SK-N-SH (cell line): ENCODE results near the gene EEF1A2.

ENCODE experiments used
- CTCF ChIP-seq: fragments of 200-600 bp; sonication (generic); IDR thresholded peaks from 2 replicates; pipeline ENCODE4 v1.6.1; 2017; ENCODE audit warnings: antibody characterized with exemption, mild to moderate bottlenecking, moderate library complexity
- ELF1 ChIP-seq: IDR thresholded peaks from 2 replicates; pipeline ENCODE4 v1.4.0; 2012
- EP300 ChIP-seq, 2 experiments: IDR thresholded peaks; 2 replicates each; pipeline versions ENCODE4 v1.4.0 to v1.6.1; 2012; ENCODE audit warnings: borderline replicate concordance in 1 of 2, low read depth in 1 of 2, low read length in 1 of 2
- EZH2phosphoT487 ChIP-seq: fragments of 200-600 bp; sonication (generic); IDR thresholded peaks from 2 replicates; pipeline ENCODE4 v1.6.1; 2017; ENCODE audit warnings: low read depth, mixed run types, mild to moderate bottlenecking, antibody characterized with exemption, moderate library complexity, borderline replicate concordance
- JUND ChIP-seq: IDR thresholded peaks from 2 replicates; pipeline ENCODE4 v1.4.0; 2012
- MAX ChIP-seq: IDR thresholded peaks from 2 replicates; pipeline ENCODE4 v1.4.0; 2012; ENCODE audit warnings: low read depth
- PBX3 ChIP-seq: IDR thresholded peaks from 2 replicates; pipeline ENCODE4; 2012
- RCOR1 ChIP-seq: fragments of 150-350 bp; IDR thresholded peaks from 2 replicates; pipeline ENCODE4 v1.6.1; 2017; ENCODE audit warnings: antibody characterized with exemption, low read length
- RFX5 ChIP-seq: IDR thresholded peaks from 2 replicates; pipeline ENCODE4 v1.6.1; 2012; ENCODE audit warnings: mild to moderate bottlenecking, improper control_type of control experiment, low read length
- SIN3A ChIP-seq: IDR thresholded peaks from 2 replicates; pipeline ENCODE4 v1.6.1; 2012; ENCODE audit warnings: low read depth, mild to moderate bottlenecking, low read length, moderate library complexity, borderline replicate concordance
- ZBTB33 ChIP-seq: IDR thresholded peaks from 2 replicates; pipeline ENCODE4 v1.4.0; 2012; ENCODE audit warnings: low read depth, borderline replicate concordance

- TF ChIP-seq JUND (no peak), CTCF (no peak), RFX5 (no peak), MAX (no peak), ZBTB33 (no peak), ELF1 (no peak), RCOR1 (no peak), EP300 (IDR thresholded peaks at IDR 0.05; ENCODE audit: borderline replicate concordance in 1 of 2, low read depth in 1 of 2, low read length in 1 of 2) (no peak), EZH2phosphoT487 (no peak), SIN3A (no peak), PBX3 (no peak)
Measured at GRCh38 chr20:63494420-63495166, 4.3 kb downstream of the EEF1A2 start.
